Peyer's patch (tissue), 4 donors: ENCODE results near the gene RETREG2.

Experiments
- CTCF ChIP-seq, 6 experiments: fragments of 450-650 bp in 4 of 6; fragments of 200-600 bp in 2 of 6; sonication (generic) in 1 of 6; IDR thresholded peaks; one replicate each; pipeline ENCODE4 v1.5.1; 2017 to 2019; ENCODE audit warnings: antibody characterized with exemption in 6 of 6, mild to moderate bottlenecking in 3 of 6, moderate library complexity in 1 of 6
- POLR2A ChIP-seq, 2 donors: fragments of 450-650 bp; IDR thresholded peaks; one replicate each; pipeline ENCODE4 v1.5.1; 2017; ENCODE audit warnings: antibody characterized with exemption in 2 of 2, mild to moderate bottlenecking in 2 of 2, moderate library complexity in 2 of 2

GRCh38 chr2:219178377-219179175, 501 bp downstream of the RETREG2 start:
- TF ChIP-seq CTCF (IDR thresholded peaks at IDR 0.05) (no peak), POLR2A (IDR thresholded peaks at IDR 0.05) (no peak)
